Measurements from ENCODE around the gene MLLT10.
"Not testable (repeated sequence)": the region's sequence is repeated elsewhere in the genome, so short reads cannot be mapped to it uniquely, and the experiment has no call there.

Gene MLLT10

DNA sequence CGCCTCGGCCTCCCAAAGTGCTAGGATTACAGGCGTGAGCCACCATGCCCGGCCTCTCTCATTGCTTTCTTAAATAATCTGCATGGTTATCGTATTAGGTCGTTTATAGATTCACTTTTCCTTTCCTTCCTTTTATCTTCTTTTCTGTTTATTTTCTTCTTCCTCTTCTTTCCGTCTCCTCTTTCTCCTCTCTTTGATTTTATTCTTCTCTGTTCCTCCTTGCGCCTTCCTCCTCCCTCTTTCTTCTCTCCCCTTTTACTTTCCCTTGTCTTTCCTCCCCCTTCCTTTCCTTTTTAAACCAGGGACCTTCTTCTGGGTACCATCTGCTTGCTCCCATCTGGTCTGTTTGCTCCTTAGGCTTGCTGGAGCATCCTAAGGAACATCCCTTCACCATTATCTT lies 18.6 kb downstream of the MLLT10 start:
- ATAC-seq = no peak
- TF ChIP-seq, protein P1, sequence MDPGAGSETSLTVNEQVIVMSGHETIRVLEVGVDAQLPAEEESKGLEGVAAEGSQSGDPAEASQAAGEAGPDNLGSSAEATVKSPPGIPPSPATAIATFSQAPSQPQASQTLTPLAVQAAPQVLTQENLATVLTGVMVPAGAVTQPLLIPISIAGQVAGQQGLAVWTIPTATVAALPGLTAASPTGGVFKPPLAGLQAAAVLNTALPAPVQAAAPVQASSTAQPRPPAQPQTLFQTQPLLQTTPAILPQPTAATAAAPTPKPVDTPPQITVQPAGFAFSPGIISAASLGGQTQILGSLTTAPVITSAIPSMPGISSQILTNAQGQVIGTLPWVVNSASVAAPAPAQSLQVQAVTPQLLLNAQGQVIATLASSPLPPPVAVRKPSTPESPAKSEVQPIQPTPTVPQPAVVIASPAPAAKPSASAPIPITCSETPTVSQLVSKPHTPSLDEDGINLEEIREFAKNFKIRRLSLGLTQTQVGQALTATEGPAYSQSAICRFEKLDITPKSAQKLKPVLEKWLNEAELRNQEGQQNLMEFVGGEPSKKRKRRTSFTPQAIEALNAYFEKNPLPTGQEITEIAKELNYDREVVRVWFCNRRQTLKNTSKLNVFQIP (CRISPR knock-in tag; IDR thresholded peaks at IDR 0.05; ENCODE audit: borderline replicate concordance, low read depth) = no peak
- no peak for TF ChIP-seq ZC3H10 (CRISPR knock-in tag; IDR thresholded peaks at IDR 0.05)
- TF ChIP-seq CSDC2 (CRISPR knock-in tag; IDR thresholded peaks at IDR 0.05) = no peak

- TF ChIP-seq, protein P2, sequence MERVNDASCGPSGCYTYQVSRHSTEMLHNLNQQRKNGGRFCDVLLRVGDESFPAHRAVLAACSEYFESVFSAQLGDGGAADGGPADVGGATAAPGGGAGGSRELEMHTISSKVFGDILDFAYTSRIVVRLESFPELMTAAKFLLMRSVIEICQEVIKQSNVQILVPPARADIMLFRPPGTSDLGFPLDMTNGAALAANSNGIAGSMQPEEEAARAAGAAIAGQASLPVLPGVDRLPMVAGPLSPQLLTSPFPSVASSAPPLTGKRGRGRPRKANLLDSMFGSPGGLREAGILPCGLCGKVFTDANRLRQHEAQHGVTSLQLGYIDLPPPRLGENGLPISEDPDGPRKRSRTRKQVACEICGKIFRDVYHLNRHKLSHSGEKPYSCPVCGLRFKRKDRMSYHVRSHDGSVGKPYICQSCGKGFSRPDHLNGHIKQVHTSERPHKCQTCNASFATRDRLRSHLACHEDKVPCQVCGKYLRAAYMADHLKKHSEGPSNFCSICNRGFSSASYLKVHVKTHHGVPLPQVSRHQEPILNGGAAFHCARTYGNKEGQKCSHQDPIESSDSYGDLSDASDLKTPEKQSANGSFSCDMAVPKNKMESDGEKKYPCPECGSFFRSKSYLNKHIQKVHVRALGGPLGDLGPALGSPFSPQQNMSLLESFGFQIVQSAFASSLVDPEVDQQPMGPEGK (CRISPR knock-in tag; IDR thresholded peaks at IDR 0.05; ENCODE audit: borderline replicate concordance) = no peak
- TF ChIP-seq GLIS3 (CRISPR knock-in tag; IDR thresholded peaks at IDR 0.05) (no peak), CSRNP3 (CRISPR knock-in tag; IDR thresholded peaks at IDR 0.05) (no peak), BACH2 (CRISPR knock-in tag; IDR thresholded peaks at IDR 0.05; ENCODE audit: borderline replicate concordance) (no peak), CSDC2 (CRISPR knock-in tag; IDR thresholded peaks at IDR 0.05) (no peak), CREB5 (CRISPR knock-in tag; IDR thresholded peaks at IDR 0.05; ENCODE audit: low read depth) (no peak), ZFP3 (CRISPR knock-in tag; IDR thresholded peaks at IDR 0.05) (no peak), ZNF70 (CRISPR knock-in tag; IDR thresholded peaks at IDR 0.05) (no peak), ZFP30 (CRISPR knock-in tag; IDR thresholded peaks at IDR 0.05) (no peak), PPARA (CRISPR knock-in tag; IDR thresholded peaks at IDR 0.05; ENCODE audit: borderline replicate concordance) (no peak), ZC3H10 (CRISPR knock-in tag; IDR thresholded peaks at IDR 0.05) (no peak), TSHZ2 (CRISPR knock-in tag; IDR thresholded peaks at IDR 0.05) (no peak), TCF4 (CRISPR knock-in tag; IDR thresholded peaks at IDR 0.05; ENCODE audit: borderline replicate concordance) (no peak), TOX (CRISPR knock-in tag; IDR thresholded peaks at IDR 0.05; ENCODE audit: borderline replicate concordance) (no peak), SNAI2 (CRISPR knock-in tag; IDR thresholded peaks at IDR 0.05) (no peak), ISL1 (CRISPR knock-in tag; IDR thresholded peaks at IDR 0.05) (no peak), ZNF565 (CRISPR knock-in tag; conservative IDR thresholded peaks at IDR 0.05; ENCODE audit: low read depth) (no peak)
- TF ChIP-seq, protein P1 (CRISPR knock-in tag; IDR thresholded peaks at IDR 0.05; ENCODE audit: borderline replicate concordance, low read depth) = no peak
- no peak for ATAC-seq
These were observed 22.5 kb downstream of the MLLT10 start for GRCh38 chr10:21556527-21556926.

- not testable (repeated sequence) for ATAC-seq
These were observed 25.0 kb downstream of the MLLT10 start for GRCh38 chr10:21558984-21559383.
